Superior temporal gyrus (tissue), 1 donor: ENCODE data around the gene RTN4RL1.

Experiments
- DNase-seq: peaks from one replicate; pipeline ENCODE4 v3.0.0-alpha.2; 2016; ENCODE audit errors: extremely low spot score

RTN4RL1 gene

DNA sequence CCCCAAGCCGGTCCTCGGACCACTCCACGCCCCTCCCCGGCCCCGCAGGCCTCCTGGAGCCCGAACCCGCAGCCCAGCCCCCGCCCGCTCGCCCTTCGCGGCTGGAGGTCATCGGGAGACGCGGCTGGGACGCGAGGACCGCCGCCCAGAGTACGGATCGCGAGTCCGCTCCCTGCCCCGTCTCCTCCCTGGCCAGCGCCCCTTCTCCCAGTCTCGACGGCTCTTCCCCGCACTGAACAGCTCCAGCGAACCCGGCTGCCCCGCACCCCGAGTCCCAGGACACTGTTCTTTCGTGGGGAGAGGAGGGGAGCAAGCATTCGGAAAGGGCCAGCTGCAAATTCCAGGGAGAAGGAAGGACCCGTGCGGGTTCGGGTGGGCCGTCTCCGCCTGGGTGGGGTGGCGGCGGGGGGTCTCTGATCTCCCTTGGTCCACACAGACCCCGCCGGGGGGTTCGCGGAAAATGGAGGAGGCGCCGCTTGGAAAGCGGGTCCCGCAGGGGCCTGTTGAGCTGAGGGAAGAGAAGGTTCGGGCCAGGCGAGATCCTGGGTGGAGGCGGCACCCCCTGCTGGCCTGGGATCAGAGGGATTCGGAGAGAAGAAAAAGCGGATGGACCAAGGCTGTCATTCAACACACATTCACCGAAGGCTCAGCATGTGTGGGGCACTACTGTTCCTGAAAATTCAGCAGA lies 632 bp upstream of the RTN4RL1 start:
- peak; percentile 58 for DNase-seq

DNA sequence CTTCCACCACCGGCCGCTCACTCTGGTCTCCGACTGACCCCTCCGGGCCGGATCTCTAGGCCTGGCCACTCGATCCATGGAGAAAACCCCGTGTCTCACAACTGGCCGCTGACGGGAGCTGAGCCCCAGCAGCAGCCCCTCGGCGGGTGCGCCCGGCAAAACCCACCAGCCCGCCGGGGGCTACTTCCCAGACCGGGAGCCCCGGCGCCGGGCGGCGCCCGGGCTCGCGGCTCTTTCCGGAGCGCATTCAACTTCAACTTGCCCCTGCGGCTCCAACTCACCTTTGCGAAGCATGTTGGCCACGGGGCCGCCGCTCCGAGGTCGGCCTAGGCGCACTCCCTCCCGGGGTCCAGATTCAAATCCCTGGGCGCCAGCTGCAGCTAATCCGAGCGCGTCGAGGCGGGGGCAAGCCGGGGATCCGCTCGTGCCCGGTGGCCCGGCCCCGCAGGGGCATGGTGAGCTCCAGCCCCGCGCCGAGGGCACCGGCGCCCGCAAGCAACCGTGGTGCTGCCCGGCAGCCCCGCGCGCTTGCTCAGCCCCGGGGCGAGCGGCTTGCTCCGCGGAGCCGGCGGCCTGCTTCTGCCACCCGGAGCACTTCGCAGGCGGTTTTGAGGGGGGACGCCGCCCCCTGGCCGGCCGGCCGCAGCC lies 438 bp downstream of the RTN4RL1 start:
- no peak for DNase-seq

DNA sequence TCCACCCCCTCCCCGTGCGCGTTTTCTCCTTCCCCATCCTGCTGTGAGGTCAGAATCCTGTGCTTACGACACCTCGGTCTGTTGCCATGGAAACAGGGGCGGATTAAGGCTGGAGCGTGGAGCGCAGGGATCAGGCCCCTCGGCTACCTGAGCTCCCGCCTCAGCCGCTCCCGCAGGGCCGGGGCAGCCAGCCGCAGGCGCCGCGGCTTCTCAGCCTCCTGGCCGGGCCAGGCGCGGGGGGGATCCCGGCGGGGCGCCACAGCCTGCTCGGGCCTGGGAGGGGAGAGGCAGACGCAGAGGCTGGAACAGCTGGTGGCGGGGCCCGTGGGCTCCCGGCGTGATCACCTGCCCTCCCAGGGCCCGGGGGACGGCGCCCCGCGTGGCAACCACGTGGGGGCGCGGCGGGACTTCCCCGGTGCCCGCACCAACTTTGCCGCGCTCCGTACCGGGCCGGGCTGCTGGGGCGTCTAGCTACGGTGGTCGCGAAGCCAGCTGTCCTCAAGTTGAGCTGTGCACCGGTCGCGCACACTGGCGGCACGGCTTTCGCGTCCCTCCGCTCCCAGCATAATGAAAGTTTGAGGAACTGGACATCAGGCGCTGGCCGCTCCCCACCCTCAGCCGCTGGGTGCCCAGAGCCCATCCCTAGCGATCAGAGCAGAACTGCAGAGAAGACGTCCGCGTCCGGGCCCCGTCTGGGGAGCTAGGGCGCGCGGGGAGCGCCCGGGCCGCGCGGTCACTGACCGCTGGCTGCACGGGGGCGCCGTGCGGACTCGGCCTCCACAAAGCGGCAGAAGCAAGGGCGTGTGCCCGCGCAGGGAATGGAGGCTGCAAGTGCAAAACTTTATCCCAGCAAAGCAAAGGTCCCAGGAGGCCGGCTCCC lies 1.2 kb downstream of the RTN4RL1 start:
- DNase-seq, result no peak

DNA sequence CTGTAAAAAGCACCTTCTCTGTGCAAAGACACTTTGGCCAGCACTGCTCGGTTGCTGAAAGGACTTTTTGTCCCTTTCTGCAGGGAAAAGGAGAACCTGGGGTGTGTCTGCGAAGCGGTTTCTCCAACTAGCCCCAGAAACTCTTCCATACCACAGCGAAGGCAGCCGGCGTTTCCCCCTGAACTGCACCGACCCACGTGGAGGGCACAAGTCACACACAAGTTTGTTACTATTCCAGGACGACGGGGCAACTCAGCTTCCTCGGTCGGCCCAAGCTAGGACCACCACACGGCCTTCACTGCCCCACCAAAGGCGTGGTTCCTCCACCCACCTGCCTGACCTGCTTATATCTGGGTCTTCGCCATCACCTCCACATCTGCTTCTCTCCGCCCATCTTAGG lies 1.9 kb downstream of the RTN4RL1 start:
- no peak for DNase-seq

DNA sequence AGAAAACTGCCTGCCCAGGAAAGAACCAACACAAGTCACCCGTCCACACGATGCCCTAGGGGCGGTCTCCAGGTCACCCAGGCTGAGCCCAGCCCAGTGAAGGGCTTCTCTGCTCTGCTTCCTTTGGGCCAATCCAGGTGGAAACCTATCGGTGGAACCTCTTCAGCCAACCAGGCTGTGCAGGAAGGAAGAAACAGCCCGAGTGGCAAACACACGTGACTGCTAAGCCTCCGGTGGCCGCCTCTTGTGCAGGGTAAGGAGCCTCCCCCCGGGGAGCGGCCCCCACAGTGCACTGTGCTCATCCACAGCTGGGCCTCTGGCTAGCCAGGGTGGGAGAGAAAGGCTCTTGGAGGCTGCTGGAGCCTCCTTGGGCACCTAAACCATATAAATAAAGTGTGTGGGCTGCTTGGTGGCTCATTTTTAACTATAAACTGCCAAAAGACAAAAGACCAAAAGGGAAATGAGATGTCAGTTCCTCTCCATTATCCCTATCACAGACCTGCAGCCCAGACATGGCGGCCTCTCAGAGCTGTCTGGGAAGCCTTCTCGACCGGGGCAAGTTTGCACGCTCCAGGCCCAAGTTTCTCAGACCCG lies 2.4 kb downstream of the RTN4RL1 start:
- DNase-seq, result peak; percentile 10

DNA sequence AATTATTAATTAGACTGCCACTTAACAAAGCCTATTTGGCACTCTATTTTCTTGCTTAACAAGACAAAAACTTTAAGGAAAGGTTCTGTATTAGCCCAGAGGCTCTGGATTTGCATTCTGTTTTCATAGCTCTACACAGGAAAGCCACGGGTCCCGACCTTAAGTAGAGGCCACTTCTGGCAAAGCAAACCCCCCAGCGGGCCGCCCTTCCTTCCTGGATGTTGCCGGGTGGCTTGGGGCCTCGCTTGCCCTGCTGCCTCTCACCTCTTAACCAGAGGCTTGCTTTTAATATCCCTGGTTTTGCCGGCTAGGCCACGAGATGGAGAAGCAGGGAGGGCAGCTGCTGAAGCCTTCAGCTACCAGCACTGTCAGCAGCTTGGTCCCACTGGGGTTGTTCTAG lies 4.4 kb downstream of the RTN4RL1 start:
- DNase-seq, result no peak

DNA sequence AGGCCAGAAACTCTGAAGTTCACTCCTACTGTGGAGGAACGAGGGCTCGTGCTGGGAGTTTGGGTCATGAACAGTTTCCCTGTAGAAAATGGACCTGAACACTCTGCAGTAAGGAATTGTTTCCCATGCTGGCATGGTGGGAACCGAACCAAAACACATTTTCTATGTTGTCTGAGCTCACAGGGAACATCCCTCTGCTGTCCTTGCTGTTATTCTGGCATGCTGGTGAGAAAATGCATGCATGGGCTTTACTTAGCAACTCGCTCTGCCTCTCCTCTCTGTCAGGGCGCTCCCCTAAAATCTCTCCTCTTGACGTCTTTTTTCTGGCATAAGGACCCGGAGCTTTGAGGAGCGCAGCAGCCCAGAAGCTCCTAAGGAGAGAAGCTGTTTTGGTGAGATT lies 5.4 kb downstream of the RTN4RL1 start:
- DNase-seq, result peak; percentile 32

DNA sequence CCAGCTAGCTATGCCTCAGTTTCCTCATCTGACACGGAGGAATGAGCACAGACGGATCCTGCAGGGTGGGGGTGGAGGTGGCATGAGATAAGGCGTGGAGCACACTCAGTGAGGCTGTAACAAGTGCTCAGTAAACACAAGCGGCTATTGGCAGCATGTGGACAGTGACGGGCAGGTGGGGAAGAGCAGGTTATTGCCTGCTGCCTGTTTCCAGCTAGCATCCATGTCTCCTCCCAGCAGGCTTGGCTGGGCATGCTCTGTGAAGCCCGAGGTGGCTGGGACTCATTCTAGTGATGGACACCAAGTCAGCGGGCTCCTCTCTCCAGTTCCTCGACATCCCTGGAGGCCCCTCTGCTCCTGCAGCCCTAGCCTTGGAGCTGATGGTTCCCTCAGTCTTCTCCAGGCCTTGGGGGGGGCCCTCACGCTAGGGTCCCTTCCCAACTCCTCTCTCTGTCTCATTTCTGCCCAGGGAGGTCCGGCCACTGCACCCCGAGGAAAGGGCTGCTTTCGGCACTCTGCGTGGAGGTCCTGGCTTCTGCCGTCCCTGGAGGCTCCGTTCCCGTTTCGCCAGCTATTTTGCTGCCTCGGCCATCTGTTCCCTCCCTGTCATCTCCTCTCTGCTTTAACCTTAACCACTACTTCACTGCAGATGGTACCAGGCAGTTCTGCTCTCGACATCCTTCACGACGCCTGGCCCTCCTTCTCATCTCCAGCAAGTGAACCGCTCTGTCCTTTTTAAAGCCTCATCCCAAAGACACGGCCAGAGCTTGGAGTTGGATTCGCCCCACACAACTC lies 6.2 kb downstream of the RTN4RL1 start:
- DNase-seq, result peak; percentile 12

DNA sequence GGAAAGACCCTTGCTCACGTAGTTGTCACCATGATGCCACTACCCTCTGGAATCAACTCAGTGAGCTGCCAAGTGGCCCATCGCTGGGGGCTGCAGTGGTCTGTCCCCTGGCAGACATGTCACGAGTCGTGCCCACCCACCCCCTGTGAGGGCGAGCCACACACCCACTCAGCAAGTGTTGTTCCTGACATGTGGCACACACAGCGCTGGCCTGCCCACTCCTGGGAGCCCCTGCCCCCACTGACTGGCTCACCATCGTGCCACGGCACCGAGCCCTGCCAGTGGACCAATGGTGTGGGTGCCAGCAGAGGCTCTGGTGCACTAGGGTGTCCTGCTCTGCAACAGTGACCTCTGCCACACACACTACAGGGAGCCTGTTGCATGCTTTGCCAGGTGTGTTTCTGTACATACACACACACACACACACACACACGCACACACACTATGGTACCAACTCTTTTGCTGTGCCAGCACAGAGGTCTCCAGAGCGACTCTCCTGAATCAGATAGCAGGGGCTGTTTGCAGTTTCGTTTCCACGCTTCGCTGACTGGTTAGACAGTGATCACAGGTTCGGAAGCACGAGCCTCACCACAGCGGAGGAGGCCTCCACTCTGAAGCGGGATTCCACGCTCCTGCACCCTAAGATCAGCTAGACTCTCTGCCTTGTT lies 7.7 kb downstream of the RTN4RL1 start:
- peak; percentile 20 for DNase-seq

DNA sequence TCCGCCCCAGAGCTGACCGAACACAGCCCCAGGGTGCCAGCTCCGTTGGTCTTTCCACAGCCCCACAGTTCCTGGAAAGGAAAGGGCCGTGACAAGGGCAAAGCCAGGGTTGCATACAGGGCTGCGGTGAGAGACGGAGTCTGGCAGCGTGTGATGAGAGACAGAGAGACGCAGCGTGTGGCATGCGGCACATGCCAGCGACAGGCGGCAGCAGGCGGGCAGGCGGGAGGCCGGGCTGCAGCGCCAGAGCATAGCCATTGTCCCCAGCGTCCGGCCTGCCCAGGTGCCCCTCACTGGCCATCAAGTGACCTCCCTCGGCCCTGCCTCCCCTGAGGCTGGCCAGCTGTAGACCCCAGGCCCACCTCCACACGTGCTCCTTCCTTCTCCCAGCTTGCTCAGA lies 8.6 kb downstream of the RTN4RL1 start:
- no peak for DNase-seq

DNA sequence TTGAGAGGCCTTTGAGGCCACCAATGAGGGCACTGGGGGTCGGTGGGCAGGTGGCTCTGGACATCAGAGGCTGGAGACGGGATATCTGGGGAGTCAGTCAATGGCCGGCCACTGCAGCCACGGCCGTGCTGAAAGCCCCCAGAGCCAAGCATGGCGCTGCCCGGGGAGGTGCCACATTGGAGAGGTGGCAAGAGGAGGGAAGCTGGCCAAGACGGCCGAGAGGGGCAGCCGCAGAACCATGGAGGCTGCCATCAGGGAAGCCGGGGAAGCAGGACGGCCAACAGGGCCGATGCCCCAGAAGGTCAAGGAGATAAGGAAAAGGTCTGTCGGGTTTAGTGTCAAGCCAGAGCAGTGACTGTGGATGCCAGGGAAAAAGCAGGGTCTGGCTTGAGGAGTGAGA lies 9.8 kb downstream of the RTN4RL1 start:
- DNase-seq, result no peak

DNA sequence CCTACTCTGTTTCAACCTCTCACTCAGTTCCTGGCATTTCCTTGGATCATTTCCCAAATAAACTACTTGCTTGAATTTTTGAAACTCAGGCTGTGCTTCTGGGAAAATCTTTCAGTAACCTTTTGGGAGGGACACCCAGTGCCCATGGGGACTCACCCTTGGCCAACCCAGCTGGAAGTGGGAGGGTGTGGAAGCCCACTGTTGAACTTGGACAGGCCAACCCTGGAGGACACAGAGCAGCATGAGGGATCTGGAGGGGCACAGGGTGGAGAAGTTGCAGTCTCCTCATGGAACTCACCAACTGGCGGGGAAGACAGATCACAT lies 11.2 kb downstream of the RTN4RL1 start:
- DNase-seq, result no peak

DNA sequence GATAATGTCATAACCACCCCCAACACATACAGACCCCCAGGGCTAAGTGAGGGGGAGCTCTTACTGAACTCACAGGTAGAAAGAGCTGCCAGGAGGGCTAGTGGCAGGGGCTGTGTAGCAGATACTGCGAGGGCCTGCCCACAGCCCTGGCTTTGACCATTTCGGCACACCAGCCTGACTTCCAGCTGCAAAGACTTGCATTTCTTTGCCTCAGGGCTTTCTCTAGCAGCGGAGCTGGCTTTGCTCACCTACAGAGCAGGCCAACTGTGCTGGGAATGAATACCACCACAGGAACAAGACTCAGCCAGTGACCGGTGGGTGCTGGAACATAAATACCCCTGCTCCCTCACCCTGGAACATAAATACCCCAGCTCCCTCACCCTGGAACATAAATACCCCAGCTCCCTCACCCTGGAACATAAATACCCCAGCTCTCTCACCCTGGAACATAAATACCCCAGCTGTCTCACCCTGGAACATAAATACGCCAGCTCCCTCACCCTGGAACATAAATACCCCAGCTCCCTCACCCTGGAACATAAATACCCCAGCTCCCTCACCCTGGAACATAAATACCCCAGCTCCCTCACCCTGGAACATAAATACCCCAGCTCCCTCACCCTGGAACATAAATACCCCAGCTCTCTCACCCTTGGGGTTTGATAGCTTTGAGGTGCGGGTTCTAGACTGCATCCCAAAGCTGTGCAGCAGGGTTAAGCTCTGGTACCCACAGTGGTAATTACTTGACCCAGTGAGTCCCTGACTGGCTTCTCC lies 11.7 kb downstream of the RTN4RL1 start:
- peak; percentile 2 for DNase-seq

DNA sequence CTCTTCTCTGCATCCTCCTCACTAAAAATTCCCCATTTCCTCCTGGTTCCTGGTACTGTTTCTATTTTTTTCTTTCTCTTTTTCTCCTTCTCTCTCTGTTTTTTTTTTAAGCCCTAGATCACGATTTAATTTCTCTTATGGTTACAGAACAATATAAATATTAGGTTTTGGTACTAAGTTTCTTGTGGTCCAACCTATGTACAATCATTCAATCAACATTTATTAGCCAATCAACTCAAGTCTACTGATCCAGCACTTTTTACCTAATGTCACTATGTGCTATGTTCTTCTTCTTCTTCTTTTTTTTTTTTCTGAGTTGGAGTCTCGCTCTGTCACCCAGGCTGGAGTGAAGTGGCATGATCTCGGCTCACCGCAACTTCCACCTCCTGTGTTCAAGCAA lies 12.6 kb downstream of the RTN4RL1 start:
- peak; percentile 8 for DNase-seq

DNA sequence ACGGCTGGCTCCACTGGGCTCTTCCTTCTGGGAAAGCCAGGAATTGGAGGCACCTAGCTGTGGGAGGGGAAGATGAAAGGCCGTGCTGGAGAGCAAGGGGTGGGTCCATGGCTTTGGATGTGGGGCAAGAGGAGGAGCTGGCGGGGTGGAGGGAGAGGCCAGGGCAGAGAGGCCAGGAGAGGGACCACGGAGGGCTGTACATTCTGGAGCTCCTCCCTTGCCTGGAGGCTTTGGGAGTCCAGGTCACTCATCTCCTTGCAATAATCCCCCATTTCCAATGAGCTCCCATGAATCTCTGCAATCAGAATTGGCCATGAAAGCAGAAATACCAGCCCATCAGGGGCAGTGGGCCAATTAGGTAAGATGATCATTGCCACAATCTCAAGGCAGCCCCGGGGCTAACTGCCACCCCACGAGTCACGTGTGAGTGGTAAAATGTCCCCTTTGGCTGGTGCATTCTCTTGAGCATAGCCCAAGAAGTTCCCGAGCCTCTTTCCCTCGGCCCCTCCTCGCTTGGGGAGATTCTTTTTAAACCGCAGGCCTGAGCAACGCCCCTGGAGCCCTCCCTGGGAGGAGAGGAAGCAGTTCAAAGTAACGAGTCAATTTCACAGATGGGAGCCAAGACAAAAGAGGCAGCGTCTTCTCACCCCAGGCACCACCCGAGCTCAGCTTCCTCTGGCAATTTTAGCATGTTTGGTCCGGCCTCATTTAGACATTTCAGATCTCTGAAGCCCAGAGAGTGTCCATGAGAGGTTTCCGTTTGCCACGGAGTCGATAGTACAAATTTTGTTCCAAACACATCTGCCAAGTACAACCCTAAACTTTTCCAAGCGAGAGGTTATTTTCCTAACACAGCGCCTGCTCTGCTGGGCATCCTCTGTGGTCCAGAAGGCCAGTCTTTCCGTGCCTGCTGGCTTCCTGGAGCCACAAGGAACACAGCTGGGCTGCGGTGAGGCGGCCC lies 13.4 kb downstream of the RTN4RL1 start:
- DNase-seq, result peak; percentile 16

DNA sequence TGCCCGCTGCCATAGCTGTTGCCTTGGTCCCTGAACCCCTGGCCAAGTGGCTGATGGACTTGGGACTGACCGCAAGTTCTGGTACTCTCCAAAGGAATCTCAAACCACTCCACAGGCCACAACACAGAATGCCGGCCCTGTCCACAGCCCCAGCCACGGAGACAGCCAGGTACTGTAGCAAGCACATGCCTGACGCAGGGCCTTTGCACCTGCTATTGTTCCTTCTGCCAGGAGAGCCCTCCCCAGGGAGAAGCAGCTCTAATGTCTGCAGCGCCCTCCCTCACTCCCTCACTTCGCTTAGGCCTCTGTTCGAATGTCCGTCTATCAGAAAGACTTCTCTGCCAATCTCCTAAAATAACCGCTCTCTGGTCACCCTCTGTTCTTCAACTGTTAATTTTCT lies 15.4 kb downstream of the RTN4RL1 start:
- no peak for DNase-seq

DNA sequence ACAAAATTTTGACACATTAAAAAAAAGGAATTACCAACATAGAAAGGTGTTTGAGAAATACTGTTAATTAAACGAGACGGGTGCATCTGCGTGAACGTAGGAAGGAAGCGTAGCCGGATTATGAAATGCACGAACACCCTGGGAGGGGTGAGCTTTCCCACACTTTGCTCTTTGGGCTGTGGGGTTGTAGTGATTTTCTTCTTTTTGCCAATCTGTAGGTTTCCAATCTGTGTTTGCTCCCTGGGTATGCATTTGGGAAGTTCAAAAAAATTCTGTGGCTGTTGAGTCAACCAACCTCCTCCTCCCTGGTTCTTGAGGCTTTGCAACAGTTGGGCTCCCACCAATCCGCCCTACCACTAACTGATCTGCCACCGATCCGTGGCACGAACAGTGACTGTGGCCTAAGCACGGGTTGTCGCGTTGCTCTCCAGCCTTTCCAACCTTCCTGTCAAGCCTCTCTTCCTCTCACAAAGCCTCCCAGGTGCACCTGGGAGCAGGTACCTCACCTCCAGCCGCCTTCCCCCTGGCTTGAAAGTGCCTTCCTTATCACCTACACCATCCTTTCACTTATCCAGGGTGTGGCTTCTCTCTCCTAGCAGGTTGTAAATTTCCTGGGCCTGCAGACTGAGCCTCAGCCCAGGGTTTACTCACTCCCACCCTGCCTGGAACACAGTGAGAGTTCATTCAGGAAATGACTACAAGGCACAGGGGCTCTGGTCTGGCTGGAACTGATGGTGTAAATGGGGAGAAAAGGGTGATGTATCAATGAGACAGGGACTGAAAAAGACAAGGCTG lies 16.6 kb downstream of the RTN4RL1 start:
- peak; percentile 11 for DNase-seq

DNA sequence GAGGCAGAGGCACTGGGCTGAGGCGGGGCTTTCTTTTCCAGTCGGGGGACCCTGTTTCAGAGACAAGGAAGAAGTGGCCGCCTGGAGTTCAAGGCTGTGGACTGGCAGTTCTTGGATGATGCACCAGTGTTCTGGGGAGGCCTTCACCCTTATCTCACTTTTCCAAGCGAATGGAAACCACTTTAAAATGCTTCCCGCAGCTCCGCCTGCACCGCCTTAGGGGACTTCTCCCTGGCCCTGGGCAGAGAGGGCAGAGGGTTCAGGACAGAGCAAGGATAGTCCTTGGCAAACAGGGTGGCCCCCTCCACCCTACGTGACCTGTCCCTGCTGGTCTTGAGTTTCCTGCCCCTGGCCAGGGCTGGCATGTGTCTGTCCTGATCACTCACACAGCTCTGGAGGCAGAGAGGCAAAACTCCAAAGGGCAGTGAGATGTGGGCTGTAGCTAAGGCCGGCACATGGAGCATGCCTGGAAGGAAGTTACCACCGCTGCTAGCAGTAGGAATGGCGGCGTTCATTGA lies 20.6 kb downstream of the RTN4RL1 start:
- DNase-seq, result no peak
